Measurements from ENCODE around the gene CAPN2.

- no peak for TF ChIP-seq CTCF (IDR thresholded peaks at IDR 0.05)
- no peak for TF ChIP-seq POLR2A (IDR thresholded peaks at IDR 0.05)
Observed at GRCh38 chr1:223710179-223711133, 1.9 kb upstream of the CAPN2 start.
